Endothelial cell of umbilical vein (primary cell): ENCODE results near the gene HDAC4. TPM values are rescaled to one million over a fixed set of nuclear protein-coding genes. Genes with fewer than 3 reads are reported as not detected.

Source experiments
- BruUV-seq: library from RNA; stranded (reverse); fragments of 400-500 nt; replicated peaks from 2 replicates; lab custom pipeline; 2021; lab: Mats Ljungman, UMichigan
- CTCF ChIA-PET: fragments of 300-600, 350-600 bp; sonication (Branson Sonifier 250); formaldehyde crosslinking; loops from one replicate; lab custom pipeline; 2021; ENCODE audit warnings: antibody characterized with exemption, inconsistent platforms; lab: Charles Lee
- POLR2A ChIA-PET: fragments of 300-600, 350-600 bp; sonication (Branson Sonifier 250); formaldehyde crosslinking; loops from one replicate; lab custom pipeline; 2021; ENCODE audit warnings: antibody characterized with exemption, inconsistent platforms; lab: Charles Lee
- DNase-seq: peaks from one replicate; pipeline ENCODE4 v3.0.0-alpha.2; 2011; ENCODE audit warnings: low read depth, low spot score
- FAIRE-seq: peaks from 2 replicates; lab custom pipeline; 2011; peaks lifted over from hg19 to GRCh38; lab: Jason Lieb, UNC
- H2AFZ ChIP-seq: 2 replicates; pipeline ENCODE4 v1.6.0; 2012; ENCODE audit warnings: low read depth, low read length, control low read depth, inconsistent platforms
- H3K27ac ChIP-seq: 2 replicates; pipeline ENCODE4 v1.5.1; 2011; ENCODE audit warnings: low read depth, mild to moderate bottlenecking, control low read depth, low read length, moderate library complexity; ENCODE audit not compliant: insufficient read depth
- H3K27me3 ChIP-seq, 2 experiments: 2 replicates each; pipeline versions ENCODE4 v1.6.0 to v1.6.1; 2011; ENCODE audit warnings: low read length in 2 of 2, mixed read lengths in 1 of 2; ENCODE audit not compliant: control insufficient read depth in 2 of 2, insufficient read depth in 2 of 2
- H3K36me3 ChIP-seq, 2 experiments: 2 replicates in 1 of 2; 3 replicates in 1 of 2; pipeline ENCODE4 v1.5.1; 2011; ENCODE audit warnings: low read length in 2 of 2, mild to moderate bottlenecking in 1 of 2, moderate library complexity in 1 of 2; ENCODE audit not compliant: control insufficient read depth in 2 of 2, insufficient read depth in 2 of 2; ENCODE audit errors: extremely low read depth in 1 of 2
- H3K4me1 ChIP-seq: 3 replicates; pipeline ENCODE4 v1.5.1; 2011; ENCODE audit warnings: mild to moderate bottlenecking, low read length; ENCODE audit not compliant: control insufficient read depth, insufficient read depth; ENCODE audit errors: extremely low read depth
- H3K4me2 ChIP-seq: 2 replicates; pipeline ENCODE4 v1.6.1; 2011; ENCODE audit warnings: low read length, control low read depth, mixed read lengths; ENCODE audit not compliant: insufficient read depth
- H3K4me3 ChIP-seq, 3 experiments: fragments of 200-600 bp in 1 of 3; sonication (generic), shearing (Covaris generic) in 1 of 3; replicated peaks in 1 of 3; 2 replicates each; pipeline ENCODE4 v1.5.1; 2011 to 2016; ENCODE audit warnings: control low read depth in 3 of 3, low read length in 3 of 3, mild to moderate bottlenecking in 2 of 3, inconsistent platforms in 1 of 3, low read depth in 1 of 3, moderate library complexity in 1 of 3; ENCODE audit not compliant: insufficient read depth in 1 of 3
- H3K79me2 ChIP-seq: 2 replicates; pipeline ENCODE4 v1.6.0; 2012; ENCODE audit warnings: low read length, inconsistent platforms; ENCODE audit not compliant: control insufficient read depth, insufficient read depth
- H3K9ac ChIP-seq: replicated peaks from 2 replicates; pipeline ENCODE3; 2011; ENCODE audit warnings: low read length, control low read depth; ENCODE audit not compliant: insufficient read depth; ENCODE audit errors: extremely low read depth
- H3K9me1 ChIP-seq: replicated peaks from 3 replicates; pipeline ENCODE4 v1.6.0; 2011; ENCODE audit warnings: mild to moderate bottlenecking, low read length; ENCODE audit not compliant: control insufficient read depth, insufficient read depth; ENCODE audit errors: extremely low read depth
- H3K9me3 ChIP-seq: replicated peaks from 2 replicates; pipeline ENCODE4 v1.5.1; 2012; ENCODE audit warnings: low read length, inconsistent platforms; ENCODE audit not compliant: control insufficient read depth, insufficient read depth
- H4K20me1 ChIP-seq: replicated peaks from 2 replicates; pipeline ENCODE3; 2011; ENCODE audit warnings: mild to moderate bottlenecking, low read length; ENCODE audit not compliant: control insufficient read depth, insufficient read depth; ENCODE audit errors: extremely low read depth
- CTCF ChIP-seq, 2 donors: IDR thresholded peaks; 1 replicate in 1 of 2; 2 replicates in 1 of 2; pipeline ENCODE4 v1.5.1; 2011; ENCODE audit warnings: low read length in 2 of 2, mild to moderate bottlenecking in 2 of 2, moderate library complexity in 2 of 2, control low read depth in 1 of 2, inconsistent platforms in 1 of 2, low read depth in 1 of 2; ENCODE audit not compliant: insufficient read depth in 1 of 2; ENCODE audit errors: extremely low read depth in 1 of 2
- EZH2 ChIP-seq: IDR thresholded peaks from 2 replicates; pipeline ENCODE4 v1.6.1; 2012; ENCODE audit warnings: borderline replicate concordance, low read depth, mild to moderate bottlenecking, moderate library complexity, low read length, inconsistent platforms; ENCODE audit not compliant: severe bottlenecking
- FOS ChIP-seq: IDR thresholded peaks from 2 replicates; pipeline ENCODE4 v1.6.1; 2011; ENCODE audit warnings: mild to moderate bottlenecking, low read length, moderate library complexity, borderline replicate concordance; ENCODE audit not compliant: insufficient read depth
- GATA2 ChIP-seq: IDR thresholded peaks from 2 replicates; pipeline ENCODE4 v1.7.0; 2011; ENCODE audit warnings: low read depth, mild to moderate bottlenecking, moderate library complexity, mixed read lengths, low read length; ENCODE audit not compliant: insufficient read length, insufficient read depth
- JUN ChIP-seq: IDR thresholded peaks from 2 replicates; pipeline ENCODE4 v1.6.1; 2011; ENCODE audit warnings: borderline replicate concordance, low read depth; ENCODE audit not compliant: insufficient read length, insufficient read depth
- MAX ChIP-seq: IDR thresholded peaks from 2 replicates; pipeline ENCODE4 v1.6.1; 2011; ENCODE audit not compliant: insufficient read depth, insufficient read length
- MYC ChIP-seq: IDR thresholded peaks from one replicate; pipeline ENCODE4 v1.6.1; 2011; ENCODE audit warnings: mild to moderate bottlenecking, low read depth, low read length
- POLR2A ChIP-seq: IDR thresholded peaks from 2 replicates; pipeline ENCODE4 v1.6.1; 2012; ENCODE audit warnings: low read depth, mild to moderate bottlenecking, control low read depth, low read length
- POLR2AphosphoS5 ChIP-seq: IDR thresholded peaks from 2 replicates; pipeline ENCODE4 v1.6.1; 2012; ENCODE audit warnings: low read depth, mild to moderate bottlenecking, control low read depth, low read length, moderate library complexity; ENCODE audit not compliant: insufficient read depth
- dilution Hi-C: fragments of 300-500 bp; cut with MboI; formaldehyde crosslinking; loops from one replicate; pipeline ENCODE4 v1.15.0; 2019; ENCODE audit warnings: low sequenced_read_pairs; ENCODE audit not compliant: extremely low pct_ligation_motif_present
- intact Hi-C: fragments of 100-400 bp; cut with micrococcal nuclease; formaldehyde crosslinking; loops from one replicate; pipeline ENCODE4 v1.10.0; 2022
- polyA plus RNA-seq, 4 experiments: library from polyadenylated mRNA; depleted of rRNA in 3 of 4; stranded (reverse) in 3 of 4; unstranded in 1 of 4; fragments of >200 nt; gene quantifications; 2 replicates each; pipeline versions ENCODE4 v1.2.1 to v1.2.3, GENCODE V29; 2011 to 2012; ENCODE audit warnings: missing spikeins in 1 of 4
- total RNA-seq: library from RNA; stranded (reverse); gene quantifications from 2 replicates; pipeline ENCODE4 v1.2.3, GENCODE V29; 2021

Gene HDAC4
- total and polyA plus RNA-seq, 2 donors (not counting 3 experiments of a cell fraction or from before 2014, with no cell fraction given) = 13.4 to 33.0 TPM

- intact Hi-C loops (no loop called here), dilution Hi-C loops (no loop called here)
- no peaks in the 10 kb centered on the region for H3K9me1 ChIP-seq
- no peak overlapping the region for H3K4me2 ChIP-seq
- no peak overlapping the region for H3K27ac ChIP-seq
- FAIRE-seq (no peak), DNase-seq (no peak)
- no peaks in the 10 kb centered on the region for H3K4me1 ChIP-seq
- H3K79me2 ChIP-seq = no peaks in the 10 kb centered on the region
- H2AFZ ChIP-seq = no peak overlapping the region
- H3K9me3 ChIP-seq = no peaks in the 10 kb centered on the region
- H3K36me3 ChIP-seq = no peaks in the 10 kb centered on the region
- H3K4me3 ChIP-seq = no peak overlapping the region
- BruUV-seq = no TSS peak
- H3K27me3 ChIP-seq = no peaks in the 10 kb centered on the region
- ChIA-PET POLR2A (no interaction called here), CTCF (no interaction called here)
- no peaks in the 10 kb centered on the region for H4K20me1 ChIP-seq
- H3K9ac ChIP-seq = no peak overlapping the region
- no peak for TF ChIP-seq MAX
- TF ChIP-seq EZH2 = no peak
- TF ChIP-seq GATA2 = no peak
- no peak for TF ChIP-seq MYC
- TF ChIP-seq JUN = no peak
- TF ChIP-seq CTCF (IDR thresholded peaks at IDR 0.05; ENCODE audit: extremely low read depth in 1 of 2, insufficient read depth in 1 of 2, low read depth in 1 of 2, low read length in 2 of 2) = no peak
- TF ChIP-seq FOS = no peak
- no peak for TF ChIP-seq POLR2AphosphoS5
- no peak for TF ChIP-seq POLR2A
Measured at GRCh38 chr2:239360421-239361310, 40.2 kb downstream of the HDAC4 start.
